PFSK-1 (cell line): ENCODE data around the gene KIF1B.

ENCODE experiments used
- POLR2AphosphoS5 ChIP-seq: IDR thresholded peaks from 2 replicates; pipeline ENCODE4 v1.6.1; 2012; ENCODE audit warnings: low read depth, mild to moderate bottlenecking, control low read depth, low read length, moderate library complexity
- SIN3A ChIP-seq: IDR thresholded peaks from 2 replicates; pipeline ENCODE4 v1.6.1; 2012; ENCODE audit warnings: mild to moderate bottlenecking, low read length, moderate library complexity, borderline replicate concordance; ENCODE audit not compliant: insufficient read depth
- TAF1 ChIP-seq: IDR thresholded peaks from 2 replicates; pipeline ENCODE4 v1.6.1; 2012; ENCODE audit warnings: low read length, control low read depth, borderline replicate concordance; ENCODE audit not compliant: insufficient read depth
- TF ChIP-seq, protein P1 (sequence below), 2 experiments: IDR thresholded peaks; 2 replicates each; pipeline versions ENCODE4 v1.6.1 to v1.8.0; 2011 to 2012; ENCODE audit warnings: low read depth in 2 of 2, low read length in 2 of 2, control low read depth in 1 of 2, inconsistent platforms in 1 of 2, mild to moderate bottlenecking in 1 of 2, moderate library complexity in 1 of 2; ENCODE audit not compliant: insufficient read depth in 1 of 2

DNA sequence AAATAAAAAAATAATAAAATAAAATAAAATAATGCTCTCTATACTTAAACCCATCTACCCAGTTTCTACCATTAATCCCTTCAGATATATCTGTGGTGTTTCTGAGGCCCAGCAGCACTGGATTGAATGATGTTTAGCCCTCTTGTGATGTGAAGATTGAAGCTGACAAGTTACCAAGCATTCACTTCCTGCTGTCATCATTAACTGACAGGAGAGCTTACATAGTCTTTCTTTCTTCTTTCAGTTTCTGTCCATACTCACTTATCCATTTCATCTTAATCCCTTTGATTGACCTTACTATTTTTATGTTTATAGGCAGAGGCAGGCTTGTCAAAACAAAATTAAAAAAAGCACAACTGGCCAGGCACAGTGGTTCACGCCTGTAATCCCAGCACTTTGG, 149.7 kb downstream of the KIF1B start:
- TF ChIP-seq TAF1 (no peak), POLR2AphosphoS5 (no peak), SIN3A (no peak)
- TF ChIP-seq, protein P1, sequence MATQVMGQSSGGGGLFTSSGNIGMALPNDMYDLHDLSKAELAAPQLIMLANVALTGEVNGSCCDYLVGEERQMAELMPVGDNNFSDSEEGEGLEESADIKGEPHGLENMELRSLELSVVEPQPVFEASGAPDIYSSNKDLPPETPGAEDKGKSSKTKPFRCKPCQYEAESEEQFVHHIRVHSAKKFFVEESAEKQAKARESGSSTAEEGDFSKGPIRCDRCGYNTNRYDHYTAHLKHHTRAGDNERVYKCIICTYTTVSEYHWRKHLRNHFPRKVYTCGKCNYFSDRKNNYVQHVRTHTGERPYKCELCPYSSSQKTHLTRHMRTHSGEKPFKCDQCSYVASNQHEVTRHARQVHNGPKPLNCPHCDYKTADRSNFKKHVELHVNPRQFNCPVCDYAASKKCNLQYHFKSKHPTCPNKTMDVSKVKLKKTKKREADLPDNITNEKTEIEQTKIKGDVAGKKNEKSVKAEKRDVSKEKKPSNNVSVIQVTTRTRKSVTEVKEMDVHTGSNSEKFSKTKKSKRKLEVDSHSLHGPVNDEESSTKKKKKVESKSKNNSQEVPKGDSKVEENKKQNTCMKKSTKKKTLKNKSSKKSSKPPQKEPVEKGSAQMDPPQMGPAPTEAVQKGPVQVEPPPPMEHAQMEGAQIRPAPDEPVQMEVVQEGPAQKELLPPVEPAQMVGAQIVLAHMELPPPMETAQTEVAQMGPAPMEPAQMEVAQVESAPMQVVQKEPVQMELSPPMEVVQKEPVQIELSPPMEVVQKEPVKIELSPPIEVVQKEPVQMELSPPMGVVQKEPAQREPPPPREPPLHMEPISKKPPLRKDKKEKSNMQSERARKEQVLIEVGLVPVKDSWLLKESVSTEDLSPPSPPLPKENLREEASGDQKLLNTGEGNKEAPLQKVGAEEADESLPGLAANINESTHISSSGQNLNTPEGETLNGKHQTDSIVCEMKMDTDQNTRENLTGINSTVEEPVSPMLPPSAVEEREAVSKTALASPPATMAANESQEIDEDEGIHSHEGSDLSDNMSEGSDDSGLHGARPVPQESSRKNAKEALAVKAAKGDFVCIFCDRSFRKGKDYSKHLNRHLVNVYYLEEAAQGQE (IDR thresholded peaks at IDR 0.05; ENCODE audit: insufficient read depth in 1 of 2, low read depth in 2 of 2, low read length in 2 of 2) = no peak
